Measurements from ENCODE around the gene CACNA1C.

Gene CACNA1C

DNA sequence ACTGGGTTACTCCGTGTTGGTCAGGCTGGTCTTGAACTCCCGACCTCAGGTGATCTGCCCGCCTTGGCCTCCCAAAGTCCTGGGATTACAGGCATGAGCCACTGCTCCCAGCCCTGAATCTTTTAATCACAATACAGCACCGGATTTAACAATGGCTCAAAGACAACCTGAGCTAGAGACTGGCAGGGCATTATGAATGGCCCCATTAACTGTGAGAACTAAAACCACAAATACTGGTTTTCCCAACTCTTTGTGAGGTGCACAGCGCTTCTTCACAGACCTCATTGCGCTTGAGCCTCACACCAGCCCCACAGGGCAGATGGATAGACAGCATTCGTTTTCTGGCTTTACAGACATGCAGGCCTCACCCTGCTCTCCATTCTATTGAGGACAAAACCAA is 634.9 kb downstream of the CACNA1C start:
- DNase-seq, result no peak

- DNase-seq, result no peak
Observed at GRCh38 chr12:2688381-2688931, 635.7 kb downstream of the CACNA1C start.

DNA sequence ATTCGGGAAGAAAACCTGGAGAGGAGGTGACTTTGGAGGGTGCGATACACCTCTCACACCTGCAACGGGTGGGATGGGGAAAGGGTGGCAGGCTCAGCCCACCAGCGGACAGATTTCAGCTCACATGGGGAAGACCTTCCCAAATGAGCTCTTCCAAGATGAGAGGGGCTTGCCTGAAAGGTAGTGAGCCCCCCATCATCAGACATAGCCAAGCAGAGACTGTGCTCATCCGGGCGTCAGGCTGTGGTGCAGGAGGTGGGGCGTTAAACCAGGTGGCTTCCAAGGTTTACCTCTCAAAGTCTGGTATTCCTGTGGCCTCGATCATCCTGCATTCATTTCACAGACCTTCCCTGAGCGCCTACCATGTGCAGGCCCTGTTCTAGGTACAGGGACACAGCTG is 636.6 kb downstream of the CACNA1C start:
- DNase-seq, result no peak

DNA sequence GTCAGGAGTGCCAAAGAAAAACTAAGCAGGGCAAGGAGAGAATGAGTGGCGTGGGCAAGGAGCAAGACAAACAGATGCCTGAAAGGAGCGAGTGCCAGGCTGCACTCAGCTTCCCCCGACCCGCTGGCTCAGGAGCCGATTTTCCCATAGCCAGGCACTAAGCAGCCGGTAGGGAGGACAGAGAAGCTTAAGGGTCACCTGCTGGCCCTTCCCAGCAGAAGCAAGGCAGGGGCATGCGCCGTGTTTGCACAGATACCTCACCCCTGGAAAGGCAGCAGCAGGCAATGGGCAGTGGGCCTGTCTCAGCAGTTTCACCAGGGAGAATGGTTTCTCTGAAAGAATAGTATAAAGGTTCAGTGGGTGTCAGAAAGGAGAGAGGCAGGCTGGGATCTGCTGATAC is 637.1 kb downstream of the CACNA1C start:
- DNase-seq, result no peak

DNA sequence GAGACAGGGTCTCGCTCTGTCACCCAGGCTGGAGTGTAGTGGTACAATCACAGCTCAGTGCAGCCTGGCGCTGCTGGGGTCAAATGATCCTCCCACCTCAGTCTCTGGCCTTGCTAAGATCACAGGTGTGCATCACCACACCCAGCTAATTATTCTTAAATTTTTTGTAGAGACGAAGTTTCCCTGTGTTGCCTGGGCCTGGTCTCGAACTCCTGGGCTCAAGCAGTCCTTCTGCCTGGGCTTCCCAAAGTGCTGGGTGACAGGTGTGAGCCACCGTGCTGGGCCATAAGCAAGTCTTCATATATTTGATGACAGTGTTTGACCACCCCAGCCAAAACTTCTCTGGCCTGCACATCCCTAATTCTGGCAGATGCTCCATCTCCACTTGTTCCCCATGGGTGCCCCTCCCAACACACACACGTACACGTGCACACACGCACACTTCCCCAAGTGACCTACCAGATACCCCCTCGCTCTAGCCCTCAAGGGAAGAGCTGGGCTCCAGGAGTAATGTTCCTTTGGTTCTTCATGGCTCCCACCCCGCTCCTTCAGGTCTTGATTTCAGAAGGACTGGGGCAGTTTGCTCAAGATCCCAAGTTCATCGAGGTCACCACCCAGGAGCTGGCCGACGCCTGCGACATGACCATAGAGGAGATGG is 637.7 kb downstream of the CACNA1C start:
- DNase-seq, result no peak

DNA sequence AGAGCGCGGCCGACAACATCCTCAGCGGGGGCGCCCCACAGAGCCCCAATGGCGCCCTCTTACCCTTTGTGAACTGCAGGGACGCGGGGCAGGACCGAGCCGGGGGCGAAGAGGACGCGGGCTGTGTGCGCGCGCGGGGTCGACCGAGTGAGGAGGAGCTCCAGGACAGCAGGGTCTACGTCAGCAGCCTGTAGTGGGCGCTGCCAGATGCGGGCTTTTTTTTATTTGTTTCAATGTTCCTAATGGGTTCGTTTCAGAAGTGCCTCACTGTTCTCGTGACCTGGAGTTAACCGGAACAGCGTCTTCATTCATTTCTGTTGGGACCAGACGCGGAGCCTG is 638.2 kb downstream of the CACNA1C start:
- no peak for DNase-seq

DNA sequence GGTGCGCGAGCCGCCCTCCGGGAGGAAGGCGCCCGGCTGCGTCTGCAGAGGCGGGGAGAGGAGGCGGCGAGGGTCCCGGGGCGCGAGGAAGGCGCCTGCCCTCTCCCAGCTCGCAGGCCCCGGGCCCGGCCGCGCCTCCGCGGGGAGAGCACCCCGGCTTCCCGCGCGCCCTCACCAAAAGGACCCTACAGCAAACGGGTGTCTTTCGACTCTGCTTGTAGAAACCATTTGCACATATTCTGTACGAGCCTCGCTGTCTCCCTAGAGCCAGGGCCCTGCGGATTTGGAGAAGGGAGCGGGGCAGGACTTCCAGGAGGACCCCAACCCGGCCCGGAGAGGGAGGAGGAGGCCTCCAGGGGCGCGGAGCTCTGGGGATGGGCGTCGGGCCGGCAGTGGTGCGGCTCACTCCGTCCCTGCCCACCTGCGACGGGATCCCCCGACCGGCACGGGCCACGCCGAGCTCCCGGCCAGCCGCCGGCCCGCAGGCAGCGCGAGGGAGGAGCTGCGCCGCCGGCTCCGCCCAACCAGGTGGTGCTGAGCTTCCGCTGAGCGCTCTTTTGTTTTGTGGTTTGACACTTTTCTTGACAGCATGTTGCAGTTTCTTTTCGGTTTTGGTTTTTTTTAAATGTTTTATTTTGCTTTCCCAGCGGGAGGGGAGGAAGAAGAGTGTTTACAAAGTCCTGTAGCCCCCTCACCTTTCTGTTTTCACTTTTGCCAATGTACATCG is 638.7 kb downstream of the CACNA1C start:
- DNase-seq, result no peak

- no peak for DNase-seq
Observed at GRCh38 chr12:2692080-2692479, 639.3 kb downstream of the CACNA1C start.

DNA sequence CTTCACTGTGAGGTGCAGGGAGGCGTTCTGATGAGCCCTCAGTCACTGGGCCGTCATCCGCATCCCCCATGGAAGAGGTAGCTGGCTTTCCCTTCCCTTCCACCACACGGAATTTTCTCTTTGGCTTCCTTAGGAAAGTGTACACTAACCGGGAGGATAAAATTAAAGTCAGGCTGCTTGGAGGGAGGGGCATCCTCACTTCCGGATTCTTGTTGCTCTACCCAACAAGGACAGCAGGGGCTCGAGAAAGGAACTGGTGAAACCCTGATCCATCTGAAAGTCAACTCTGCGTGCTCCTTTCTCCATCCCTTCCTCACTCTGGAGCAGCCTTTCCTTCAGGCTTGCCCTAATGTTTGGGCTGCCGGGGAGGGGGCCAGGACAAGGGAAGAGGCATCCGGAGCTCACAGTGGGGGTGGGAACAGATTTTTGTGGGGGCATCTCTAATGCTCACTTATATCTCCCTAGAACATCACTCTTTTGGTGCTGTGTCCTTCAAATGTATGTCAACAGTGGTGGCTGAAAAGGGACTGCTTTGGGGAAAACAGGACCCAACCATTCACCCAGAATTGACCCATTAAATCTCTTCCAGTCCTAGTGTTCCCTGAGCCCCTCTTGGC is 640.6 kb downstream of the CACNA1C start:
- no peak for DNase-seq

- DNase-seq, result no peak
Observed at GRCh38 chr12:2693980-2694610, 641.3 kb downstream of the CACNA1C start.

DNA sequence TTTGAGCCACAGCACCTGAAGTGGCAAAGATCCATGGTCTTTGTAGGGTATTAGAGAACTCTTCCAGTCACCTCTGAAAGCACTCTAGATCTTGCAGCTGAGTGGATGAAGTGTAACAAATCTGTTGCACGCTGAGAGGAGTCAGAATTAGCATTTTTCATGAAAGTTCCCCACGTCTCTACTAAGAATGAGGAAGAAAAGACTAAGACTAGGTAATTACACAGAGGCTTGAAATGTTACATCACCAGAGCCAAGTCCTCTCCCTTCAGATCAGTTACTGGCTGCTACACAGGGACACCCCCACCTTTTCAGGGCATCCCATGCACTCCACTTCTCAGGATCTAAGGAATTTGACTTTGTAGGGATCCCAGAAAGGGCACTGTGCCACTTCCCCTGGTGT is 643.3 kb downstream of the CACNA1C start:
- DNase-seq, result no peak

GRCh38 chr12:2697057-2697800 is 644.4 kb downstream of the CACNA1C start:
- DNase-seq, result no peak

DNA sequence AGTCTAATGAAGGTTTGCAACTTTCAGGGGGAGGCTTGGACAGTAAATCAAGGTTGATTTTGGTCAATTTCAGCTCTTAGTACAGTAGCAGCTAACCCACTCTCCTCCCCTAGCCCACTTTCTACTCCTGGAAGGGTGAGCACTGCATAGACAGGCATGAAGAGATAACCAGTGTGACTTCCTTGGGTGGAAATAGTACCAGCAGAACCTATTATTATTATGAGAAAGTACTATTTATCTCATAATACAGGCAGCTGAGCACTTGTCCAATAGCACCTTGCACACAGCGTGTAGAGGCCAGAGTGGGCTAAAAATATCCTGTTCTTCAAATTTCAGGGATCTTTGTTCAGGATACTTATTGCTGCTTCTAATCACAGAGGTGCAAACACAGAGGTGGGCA is 645.8 kb downstream of the CACNA1C start:
- no peak for DNase-seq

DNA sequence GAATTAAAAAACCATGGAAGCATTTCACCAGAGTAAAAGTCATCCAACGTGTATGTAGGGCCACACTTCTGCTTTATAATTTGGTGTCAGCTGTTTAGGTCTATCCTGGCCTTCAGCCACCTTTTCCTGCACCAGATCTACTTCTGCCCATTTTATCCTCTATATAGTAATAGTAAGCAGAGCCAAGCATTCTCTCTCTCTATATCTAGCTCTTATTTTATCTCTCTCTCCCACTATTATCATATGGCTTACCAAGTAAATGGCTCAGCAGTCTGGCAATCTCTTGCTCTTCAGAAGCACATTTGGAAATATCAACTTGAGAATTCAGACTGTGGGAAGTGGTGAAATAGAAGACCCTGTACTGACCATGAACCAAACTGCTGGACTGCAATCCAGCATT is 657.9 kb downstream of the CACNA1C start:
- no peak for DNase-seq

DNA sequence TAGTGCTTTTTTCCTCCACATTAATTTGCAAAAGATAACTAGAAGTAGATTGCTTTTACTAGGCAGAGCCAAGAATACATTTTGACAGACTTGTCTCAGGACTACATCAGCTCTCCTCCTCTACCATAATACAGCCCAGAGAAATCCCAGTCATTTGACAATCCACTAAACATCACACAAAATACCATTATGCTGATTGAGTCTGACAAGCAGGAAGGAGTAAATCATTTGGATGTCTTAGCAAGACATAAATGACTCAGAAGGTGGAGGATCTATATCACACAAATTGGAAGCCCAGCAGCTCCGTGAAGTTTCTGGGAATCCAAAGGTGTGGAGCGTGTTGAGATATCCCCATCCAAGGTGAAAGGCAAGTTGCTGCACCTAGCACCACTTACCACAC is 666.6 kb downstream of the CACNA1C start:
- DNase-seq, result no peak

DNA sequence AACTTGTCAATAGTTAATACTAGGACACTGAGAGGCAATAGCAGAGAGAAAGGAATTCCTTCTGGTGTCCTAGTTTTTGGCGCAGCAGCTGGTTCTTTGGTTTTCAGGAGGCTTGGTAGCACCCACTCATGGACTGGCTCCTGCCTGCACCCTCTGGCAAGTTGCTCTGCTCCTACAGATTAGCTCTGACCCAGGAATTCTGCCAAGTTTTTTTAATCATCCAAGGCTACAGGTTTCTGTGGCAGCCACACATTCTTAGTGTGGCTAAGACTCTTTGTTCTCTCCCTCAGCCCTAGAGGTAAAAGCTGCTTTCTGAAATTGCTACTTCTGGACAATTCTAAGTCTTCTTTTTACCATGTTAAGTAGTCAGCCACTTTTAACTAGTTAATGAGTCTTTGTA is 670.0 kb downstream of the CACNA1C start:
- DNase-seq, result no peak

- no peak for DNase-seq
Observed at GRCh38 chr12:2732290-2732689, 679.5 kb downstream of the CACNA1C start.

- DNase-seq, result no peak
Observed at GRCh38 chr12:2733493-2734355, 680.9 kb downstream of the CACNA1C start.

GRCh38 chr12:2735432-2735831 is 682.6 kb downstream of the CACNA1C start:
- DNase-seq, result no peak

DNA sequence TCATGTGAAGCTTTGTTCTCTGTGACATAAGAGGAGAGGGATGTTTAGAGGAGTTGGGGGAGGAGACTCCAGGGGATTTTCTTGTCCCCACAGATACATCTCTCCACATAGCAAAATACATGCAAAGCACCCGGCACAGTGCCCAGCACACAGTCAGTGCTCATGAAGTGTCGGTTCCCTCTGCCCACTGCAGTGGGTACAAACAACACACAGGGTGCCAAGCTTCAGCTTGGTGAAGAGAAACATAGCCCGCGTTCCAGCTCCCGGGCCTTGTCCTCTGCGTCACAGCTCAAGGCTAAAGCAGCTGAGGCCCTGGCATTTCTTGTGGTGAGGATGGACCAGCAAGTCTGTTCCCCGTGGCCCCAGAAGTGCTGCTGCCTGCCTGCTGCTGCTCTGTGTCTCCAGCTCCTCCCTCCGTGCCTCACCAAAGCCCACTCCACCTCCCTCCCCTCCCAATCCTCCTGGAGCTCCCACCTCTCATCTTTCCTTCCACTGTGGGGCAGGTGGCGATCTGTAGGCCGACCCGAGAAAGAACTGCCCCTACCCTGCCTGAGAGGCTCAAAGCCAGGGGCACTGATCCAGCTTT is 685.0 kb downstream of the CACNA1C start:
- no peak for DNase-seq

DNA sequence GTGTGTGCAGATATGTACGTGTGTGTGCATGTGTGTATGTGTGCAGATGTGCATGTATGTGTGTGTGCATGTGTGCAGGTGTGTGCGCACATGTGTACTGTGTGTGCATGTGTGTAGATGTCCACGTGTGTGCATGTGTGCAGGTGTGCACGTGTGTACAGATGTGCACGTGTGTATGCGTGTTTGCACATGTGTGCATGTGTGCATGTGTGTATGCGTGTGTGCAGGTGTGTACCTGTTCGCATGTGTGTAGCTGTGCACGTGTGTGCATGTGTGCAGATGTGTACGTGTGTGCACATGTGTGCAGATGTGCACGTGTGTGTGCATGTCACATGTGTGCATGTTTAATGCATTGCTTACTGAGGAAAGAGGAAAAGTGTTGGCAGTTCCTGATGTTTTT is 686.3 kb downstream of the CACNA1C start:
- no peak for DNase-seq

Data from NCI-H146 (cell line).